Suprapubic skin (tissue), 3 donors: ENCODE results near the gene MORC2.

ENCODE experiments used
- EP300 ChIP-seq: sonication (generic); formaldehyde crosslinking; IDR thresholded peaks from one replicate; pipeline ENCODE4 v1.6.1; 2017; ENCODE audit warnings: antibody characterized with exemption
- POLR2A ChIP-seq, 2 donors: fragments of 450-650 bp; IDR thresholded peaks; one replicate each; pipeline ENCODE4 v1.6.1; 2017; ENCODE audit warnings: antibody characterized with exemption in 2 of 2, mild to moderate bottlenecking in 2 of 2, moderate library complexity in 2 of 2
- TF ChIP-seq, protein P1 (sequence below), 2 donors: fragments of 200-600 bp in 1 of 2; fragments of 450-650 bp in 1 of 2; sonication (generic) in 1 of 2; IDR thresholded peaks; one replicate each; pipeline ENCODE4 v1.5.1; 2016 to 2019; ENCODE audit warnings: antibody characterized with exemption in 2 of 2, mild to moderate bottlenecking in 1 of 2, moderate library complexity in 1 of 2

DNA sequence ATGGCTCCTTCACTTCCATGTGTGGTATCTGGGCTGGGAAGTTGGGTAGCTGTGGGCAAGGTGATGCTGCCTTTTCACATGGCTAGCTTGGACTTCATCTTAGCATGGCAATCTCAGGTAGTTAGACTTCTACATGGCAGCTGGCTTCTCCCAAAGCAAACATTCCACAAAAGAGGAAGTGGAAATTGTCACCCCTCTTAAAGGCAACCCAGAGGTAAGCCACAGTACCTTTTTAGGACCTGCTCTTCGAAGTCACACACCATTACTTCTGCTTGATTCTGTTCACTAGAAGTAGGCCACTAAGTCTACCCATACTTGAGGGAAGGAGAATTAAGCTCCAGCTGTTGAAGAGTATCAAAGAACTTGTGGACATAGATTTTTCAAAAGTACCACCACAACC lies 26.4 kb upstream of the MORC2 start:
- TF ChIP-seq EP300 (no peak), POLR2A (IDR thresholded peaks at IDR 0.05) (no peak)
- TF ChIP-seq, protein P1, sequence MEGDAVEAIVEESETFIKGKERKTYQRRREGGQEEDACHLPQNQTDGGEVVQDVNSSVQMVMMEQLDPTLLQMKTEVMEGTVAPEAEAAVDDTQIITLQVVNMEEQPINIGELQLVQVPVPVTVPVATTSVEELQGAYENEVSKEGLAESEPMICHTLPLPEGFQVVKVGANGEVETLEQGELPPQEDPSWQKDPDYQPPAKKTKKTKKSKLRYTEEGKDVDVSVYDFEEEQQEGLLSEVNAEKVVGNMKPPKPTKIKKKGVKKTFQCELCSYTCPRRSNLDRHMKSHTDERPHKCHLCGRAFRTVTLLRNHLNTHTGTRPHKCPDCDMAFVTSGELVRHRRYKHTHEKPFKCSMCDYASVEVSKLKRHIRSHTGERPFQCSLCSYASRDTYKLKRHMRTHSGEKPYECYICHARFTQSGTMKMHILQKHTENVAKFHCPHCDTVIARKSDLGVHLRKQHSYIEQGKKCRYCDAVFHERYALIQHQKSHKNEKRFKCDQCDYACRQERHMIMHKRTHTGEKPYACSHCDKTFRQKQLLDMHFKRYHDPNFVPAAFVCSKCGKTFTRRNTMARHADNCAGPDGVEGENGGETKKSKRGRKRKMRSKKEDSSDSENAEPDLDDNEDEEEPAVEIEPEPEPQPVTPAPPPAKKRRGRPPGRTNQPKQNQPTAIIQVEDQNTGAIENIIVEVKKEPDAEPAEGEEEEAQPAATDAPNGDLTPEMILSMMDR (IDR thresholded peaks at IDR 0.05) = no peak
